HG03432 (cell line): ENCODE measurements around the gene TPD52L1.

ENCODE experiments used
- ATAC-seq: cut with Tn5 transposase; IDR thresholded peaks from one replicate; pipeline ENCODE4 v1.9.1; 2021; ENCODE audit warnings: mild to moderate bottlenecking, moderate library complexity; ENCODE audit not compliant: unreplicated experiment

Gene TPD52L1

DNA sequence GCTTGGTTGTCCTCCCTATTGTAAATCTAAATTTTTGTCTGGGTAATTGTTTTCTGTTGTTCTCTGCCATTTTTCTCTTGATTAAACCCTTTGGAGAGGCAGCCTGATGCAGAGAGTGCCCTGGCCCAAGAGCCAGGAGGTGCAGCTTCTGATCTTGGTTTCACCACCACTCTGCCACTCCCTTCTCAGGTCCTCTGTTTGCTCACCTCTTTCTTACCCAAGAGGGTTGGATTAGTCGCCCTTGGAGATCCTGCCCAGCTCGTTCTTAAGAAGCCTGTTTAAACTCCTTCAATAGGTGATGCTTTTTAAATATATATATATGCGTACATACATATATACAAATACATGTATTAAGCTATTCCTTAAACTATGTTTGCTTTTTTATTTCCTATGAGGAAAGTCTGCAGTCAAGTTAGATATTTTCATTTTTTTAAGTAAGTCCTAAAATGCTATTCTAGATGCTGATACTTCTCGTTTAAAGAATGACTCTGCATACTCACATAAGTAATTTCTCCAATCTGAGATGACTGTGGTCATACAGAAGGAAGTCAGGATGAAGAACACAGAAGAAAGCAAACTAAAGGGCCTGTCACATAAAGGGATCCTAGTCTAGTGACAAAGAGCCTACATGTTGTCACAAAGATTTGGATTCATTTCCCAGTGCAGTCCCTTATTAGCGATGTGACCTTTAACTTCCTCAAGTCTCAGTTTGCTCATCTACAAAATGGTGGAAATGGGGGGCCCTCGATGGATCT is 19.9 kb downstream of the TPD52L1 start:
- no peak for ATAC-seq

DNA sequence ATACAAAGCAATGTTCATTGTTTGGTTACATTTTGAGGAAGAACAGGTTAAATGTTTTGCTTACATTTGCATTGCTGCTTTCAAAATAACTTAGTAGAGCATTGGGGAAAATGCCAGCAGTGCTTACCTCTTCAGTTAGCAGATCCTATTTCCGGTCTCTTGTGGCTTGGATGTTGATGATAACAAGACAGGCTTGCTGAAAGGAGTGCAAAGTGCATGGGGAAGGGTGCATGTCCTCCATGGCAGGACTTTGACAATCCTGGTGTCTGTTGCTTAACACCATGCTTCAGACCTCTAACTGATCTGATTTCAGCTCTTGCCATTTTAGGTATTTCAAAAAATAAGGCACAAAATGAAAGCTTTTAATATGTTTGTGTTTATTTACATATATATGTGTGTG is 21.1 kb downstream of the TPD52L1 start:
- no peak for ATAC-seq

DNA sequence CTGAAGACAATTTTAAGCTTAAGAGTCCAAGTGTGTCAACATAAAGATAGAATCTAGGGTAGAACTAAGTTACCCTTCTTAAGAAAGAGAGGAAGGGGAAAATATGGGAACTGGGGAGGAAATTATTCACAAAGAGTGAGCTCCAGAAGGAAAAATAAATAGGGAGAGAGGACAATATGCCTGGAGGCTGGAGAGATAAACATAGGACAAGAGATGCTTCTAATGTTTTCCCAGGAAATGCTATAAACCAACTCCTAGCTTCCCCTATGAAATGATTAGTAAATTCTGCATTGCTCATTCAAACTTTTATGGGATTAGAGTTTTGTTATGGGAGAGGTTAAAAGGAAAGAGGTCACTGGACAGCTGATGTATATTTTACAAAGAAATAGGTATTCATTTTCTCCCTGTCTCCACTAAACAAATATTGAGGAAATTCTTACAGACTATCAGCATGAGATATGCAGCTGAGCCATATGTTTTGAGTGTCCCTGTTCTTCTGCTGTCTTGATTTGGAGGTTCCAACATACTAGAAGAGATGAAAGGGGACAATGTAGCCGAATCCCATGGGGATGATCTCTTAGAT is 22.0 kb downstream of the TPD52L1 start:
- ATAC-seq: no peak

DNA sequence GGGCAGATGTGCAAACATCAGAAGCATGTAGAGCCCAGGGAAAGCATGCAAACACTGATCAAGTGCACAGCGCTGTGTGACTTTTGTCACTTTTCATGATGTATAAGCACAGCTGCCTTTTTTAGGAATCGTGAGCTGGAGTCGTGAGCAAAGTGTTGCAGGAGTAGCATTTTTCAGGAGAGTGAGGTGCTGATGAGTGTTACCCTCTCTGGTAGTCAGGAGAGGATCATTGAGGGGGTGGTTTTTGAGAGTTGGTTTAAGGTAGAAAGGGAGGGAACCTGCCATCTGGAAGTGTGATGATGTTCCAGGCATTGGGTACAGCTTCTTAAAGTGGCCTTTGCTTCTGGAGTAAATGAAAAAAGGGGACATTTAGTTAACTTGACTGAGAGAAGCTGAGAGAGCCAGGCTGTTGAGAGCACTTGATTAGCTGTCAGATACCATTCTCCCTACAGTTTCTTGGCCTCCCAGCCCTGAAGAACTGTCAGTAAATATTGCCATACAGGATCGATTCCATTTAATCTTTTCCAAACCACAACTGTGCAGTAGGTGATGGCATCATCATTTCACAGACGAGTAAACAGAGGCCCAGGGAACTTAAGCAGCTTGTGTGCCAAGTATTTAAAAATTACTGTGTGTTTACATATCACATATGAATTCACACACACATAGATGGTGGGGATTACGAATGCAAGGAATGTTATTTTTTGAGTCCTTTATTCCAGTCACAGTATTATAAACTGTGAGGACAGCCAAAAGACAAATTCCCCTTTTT is 28.9 kb downstream of the TPD52L1 start:
- ATAC-seq: no peak

DNA sequence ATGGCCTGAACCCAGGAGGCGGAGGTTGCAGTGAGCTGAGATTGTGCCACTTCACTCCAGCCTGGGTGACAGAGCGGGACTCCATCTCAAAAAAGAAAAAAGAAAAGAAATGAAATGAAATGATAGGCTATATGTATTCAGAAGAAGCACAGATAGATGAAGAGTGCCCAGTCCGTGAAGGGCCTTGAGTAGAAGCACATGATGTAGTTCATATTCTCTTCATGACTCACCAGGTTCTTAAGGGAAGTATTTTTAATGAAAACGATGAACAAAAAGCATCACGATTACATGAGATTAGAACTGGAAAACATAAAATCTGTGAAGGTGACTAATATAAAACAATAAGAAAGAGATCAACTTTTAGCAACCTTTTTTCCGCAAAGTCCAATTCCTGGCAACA is 29.8 kb downstream of the TPD52L1 start:
- no peak for ATAC-seq

DNA sequence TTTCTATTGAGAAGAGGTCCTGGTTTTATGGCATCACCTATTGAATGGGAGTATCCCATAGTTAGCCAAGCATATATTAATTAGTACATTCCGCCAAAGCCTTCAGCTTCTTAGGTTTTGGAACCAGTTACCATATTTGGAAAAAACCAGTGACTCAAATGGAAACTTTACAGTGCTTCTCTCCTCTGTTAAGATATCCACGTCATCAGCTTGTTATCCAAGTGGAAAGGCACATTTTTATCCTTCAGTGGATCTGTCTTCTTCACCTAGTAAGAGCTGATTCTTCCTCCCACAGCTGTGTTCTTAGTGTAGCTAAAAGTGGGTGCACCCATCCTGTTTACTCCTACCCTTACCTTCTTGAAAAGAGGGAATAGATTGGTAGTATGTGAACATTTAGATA is 34.5 kb downstream of the TPD52L1 start:
- no peak for ATAC-seq

DNA sequence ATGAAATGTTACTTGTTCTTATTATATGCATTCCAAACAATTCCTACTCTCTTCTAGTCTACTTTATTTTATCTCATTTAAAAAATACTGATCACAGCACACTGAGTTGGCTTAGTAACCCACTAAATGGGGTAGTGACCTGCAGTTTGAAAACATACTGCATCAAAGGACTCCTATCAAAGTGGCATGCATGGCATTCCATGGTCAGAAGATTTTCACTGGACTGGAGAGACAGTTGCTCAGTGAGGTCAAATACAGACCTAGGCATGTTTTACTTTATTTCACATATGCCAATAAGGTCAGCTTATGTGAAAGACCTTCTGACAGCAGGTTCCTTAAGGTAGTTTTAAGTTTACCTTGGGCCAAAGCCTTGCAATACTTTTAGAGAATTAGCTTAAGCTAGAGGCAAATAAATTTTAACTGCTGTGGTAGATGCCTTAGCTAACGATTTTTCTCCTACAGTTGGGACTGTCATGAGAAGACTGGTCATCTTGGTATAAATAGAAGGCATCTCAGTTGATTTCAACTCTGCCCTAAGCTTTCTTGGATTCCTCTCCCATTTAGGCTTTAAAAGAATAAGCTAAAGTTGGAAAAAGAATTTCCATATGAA is 35.1 kb downstream of the TPD52L1 start:
- no peak for ATAC-seq

DNA sequence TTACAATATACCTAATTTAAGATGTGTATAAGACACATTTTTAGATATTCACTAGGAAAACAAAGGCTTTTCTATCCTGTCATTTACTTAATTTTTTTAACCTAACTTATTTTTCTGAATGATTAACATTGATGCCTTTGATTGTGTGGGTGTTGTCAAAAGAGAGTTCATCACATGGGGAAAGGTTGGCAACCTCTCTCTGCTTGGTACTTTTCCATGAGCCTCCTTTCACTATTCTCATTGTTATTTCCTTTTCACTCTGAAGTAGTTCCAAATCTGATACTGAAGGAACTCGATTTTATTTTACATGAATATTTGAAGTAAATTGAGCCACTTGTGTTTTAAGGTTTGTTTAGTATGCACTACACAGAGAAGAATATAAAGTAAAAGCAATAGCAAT is 35.9 kb downstream of the TPD52L1 start:
- no peak for ATAC-seq

DNA sequence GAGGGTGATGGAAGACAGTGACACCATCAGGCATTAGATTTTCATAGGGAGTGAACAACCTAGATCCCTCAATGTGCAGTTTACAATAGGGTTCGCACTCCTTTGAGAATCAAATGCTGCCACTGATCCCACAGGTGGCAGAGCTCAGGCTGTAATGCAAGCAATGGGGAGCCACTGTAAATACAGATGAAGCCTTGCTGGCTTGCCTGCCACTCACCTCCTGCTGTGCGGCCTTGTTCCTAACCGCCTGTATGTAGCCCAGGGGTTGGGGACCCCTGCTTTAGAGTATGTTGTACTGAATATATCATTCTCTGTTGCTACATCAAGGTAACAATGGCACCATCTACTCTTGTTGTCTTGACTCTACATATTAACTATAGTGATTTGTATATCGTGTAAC is 37.1 kb downstream of the TPD52L1 start:
- no peak for ATAC-seq

DNA sequence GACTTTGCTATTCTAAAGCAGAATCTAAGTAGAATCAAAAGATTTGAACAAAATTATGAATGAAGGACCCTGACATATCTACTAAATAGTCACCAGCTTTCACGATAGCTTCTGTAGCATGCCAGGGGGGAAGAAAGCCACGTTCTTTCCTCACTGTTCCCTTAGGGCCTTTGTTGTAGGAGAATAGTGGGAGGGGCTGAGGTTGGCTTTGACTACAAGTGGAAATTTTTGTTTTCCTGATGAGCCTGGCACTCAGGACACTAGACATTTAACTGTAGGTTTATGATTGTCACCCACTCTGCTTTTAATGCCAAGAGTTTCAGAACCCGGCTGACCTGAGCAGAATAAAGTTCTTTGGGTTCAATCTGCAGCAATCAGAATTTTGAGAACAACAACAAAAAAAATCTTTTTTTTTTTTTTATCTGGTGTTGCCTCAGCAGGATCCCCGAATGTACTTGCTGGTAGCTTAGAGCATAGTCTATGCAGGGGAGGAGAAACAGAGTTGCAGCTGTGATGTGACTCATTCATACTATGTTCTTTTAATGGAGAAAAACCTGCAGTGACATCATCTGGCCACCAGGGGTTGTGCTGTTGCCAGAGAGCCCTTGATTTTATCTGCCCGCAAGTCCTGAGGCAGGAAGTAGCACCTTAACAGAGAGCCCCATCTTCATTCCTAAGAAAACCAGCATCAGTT is 38.5 kb downstream of the TPD52L1 start:
- ATAC-seq: peak; percentile 97

DNA sequence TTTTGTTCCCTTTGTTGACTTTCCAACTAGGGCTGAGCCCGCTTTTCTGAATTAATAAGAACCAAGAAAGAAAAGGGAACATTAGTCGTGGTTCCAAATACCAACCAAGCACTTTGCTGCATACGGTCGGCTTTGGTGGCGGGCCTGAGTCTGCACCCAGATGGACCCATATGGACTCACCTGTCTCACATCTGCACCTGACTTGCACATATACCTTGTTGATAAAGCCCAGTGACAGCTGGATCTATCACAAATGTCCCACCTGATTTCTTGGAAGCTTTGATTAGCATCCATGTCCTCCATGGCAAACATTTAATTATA is 39.0 kb downstream of the TPD52L1 start:
- ATAC-seq: peak; percentile 4

DNA sequence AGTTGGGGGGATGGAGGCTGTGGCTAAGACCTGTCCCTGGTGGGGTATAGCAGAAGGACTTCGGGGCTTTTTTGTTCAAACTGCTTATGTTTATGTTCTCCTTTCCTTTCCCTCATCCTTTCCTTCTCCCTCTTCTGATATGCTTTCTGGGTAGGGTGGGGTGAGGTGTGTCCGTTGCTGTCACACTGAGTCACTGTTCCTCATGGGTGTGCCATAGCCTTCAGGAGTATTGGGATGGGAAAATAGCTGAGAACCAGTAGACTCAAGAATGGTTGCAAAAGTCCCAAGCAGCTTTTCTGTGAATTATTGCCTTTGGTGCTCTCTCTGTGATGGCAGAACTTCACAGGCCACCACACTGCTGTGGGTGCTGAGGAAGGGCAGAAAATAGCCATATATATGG is 39.6 kb downstream of the TPD52L1 start:
- ATAC-seq: no peak

DNA sequence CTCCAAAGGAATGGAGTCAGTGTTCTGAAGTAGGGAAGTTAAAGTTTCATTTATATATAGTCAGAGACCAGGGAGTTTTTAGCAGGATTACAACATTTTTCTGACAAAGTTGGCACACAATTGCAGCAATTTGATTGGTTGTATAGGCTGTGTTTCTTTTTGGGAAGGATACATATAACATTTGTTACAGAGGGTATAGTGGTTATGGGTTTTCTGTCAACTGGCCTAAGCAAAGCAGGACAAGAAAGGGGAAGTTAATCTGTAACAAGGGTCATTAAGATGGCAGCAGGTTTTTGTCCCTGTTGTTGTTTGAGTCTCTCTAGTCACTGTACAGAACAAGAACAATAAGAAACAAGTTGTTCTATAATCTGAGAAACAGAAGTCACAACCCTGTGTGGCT is 41.4 kb downstream of the TPD52L1 start:
- ATAC-seq: no peak

DNA sequence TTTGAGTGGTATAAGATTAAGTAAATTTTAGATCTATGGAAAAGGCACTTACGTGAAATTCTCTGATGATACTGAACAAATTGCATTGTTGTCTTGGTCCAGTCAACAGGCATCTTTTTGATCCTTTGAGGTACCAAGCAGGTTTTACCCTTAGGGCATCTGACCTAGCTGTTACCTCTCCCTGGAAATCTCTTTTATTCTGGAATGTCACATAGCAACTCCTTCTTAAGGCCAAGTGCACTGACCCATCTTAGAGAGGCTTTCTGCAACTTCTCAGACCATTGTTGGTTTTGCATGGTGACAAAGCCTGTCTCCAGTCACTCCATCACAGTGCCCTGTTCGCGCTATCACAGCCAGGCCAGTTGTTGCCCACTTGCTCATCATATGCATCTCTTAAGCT is 42.0 kb downstream of the TPD52L1 start:
- ATAC-seq: no peak

DNA sequence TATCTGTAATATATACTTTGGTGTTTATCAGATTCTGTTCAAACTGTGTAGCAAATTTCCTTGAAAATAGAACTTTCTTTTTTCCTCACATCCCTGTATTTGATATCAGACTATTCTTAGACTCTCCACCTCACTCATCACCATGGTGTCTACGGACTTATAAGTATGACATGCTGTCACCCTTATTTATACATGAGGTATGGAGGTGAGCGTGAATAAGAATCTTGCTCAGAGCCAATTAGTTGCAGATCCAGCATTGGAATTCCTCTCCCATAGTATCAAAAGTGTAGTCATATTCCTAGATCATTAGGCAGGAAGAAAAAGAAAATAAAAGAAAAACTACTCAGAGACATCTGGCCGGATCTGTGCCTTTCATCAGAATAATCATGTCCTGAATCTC is 43.0 kb downstream of the TPD52L1 start:
- ATAC-seq: no peak

DNA sequence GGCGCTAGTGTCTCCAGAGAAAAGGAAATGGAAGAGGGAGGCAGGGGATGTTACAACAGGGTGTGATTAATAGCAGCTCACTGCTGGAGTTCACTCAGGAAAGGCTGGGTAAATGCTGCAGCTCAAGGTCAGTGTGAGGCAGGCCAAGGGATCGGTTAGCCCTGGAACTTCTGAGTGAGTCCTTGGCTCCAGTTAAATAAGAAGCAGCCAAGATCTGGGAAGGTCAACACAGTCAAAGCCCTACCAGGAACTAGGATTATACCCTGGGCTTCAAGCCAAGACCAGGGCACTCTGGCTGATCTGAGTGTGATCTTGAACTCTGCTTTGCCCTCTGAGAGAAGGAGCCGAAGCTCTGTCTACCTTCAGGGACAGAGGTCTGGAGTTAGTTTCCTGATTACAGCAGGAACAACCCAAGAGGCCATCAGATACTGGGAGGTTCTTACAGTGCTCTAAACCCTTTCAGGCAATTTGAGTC is 44.3 kb downstream of the TPD52L1 start:
- no peak for ATAC-seq

DNA sequence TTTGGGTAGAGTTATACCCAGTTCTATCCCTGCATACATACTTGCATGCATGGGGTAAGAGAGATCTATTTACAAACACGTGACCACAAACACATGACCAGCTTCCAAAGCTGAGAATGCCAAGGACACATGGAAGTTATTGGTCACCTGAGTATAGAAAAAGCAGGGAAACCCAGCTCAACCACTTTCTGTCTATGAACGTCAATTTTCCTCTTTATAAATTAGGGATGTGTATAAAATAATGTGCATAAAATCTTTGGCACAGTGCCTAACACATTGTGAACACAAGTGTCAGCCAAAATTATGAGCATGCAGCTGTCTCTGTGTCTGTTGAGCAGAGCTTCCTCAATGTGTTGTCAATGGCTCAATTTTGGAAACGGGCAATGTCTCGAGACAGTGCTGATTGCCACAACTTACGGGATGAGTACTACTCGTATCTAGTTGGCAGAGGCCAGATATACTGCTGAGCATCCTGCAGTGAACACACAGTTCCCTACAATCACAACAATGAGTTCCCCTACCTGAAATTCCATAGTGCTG is 44.9 kb downstream of the TPD52L1 start:
- no peak for ATAC-seq

DNA sequence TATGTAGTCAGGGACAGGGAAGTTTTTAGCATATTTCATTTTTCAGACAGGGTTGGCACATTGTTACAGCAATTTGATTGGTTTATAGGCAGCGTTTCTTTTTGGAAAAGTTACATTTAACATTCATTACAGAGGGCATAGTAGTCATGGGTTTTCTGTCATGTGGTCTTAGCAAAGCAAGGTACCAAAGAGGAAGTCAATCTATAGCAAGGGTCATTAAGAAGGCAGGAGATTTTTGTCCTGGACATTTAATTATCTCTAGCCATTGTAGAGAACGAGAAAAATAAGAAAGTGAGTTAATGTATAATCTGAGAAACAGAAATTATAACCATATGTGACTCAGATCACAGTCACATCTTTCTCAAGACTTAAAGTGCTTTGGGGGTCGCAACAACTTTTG is 47.4 kb downstream of the TPD52L1 start:
- no peak for ATAC-seq

DNA sequence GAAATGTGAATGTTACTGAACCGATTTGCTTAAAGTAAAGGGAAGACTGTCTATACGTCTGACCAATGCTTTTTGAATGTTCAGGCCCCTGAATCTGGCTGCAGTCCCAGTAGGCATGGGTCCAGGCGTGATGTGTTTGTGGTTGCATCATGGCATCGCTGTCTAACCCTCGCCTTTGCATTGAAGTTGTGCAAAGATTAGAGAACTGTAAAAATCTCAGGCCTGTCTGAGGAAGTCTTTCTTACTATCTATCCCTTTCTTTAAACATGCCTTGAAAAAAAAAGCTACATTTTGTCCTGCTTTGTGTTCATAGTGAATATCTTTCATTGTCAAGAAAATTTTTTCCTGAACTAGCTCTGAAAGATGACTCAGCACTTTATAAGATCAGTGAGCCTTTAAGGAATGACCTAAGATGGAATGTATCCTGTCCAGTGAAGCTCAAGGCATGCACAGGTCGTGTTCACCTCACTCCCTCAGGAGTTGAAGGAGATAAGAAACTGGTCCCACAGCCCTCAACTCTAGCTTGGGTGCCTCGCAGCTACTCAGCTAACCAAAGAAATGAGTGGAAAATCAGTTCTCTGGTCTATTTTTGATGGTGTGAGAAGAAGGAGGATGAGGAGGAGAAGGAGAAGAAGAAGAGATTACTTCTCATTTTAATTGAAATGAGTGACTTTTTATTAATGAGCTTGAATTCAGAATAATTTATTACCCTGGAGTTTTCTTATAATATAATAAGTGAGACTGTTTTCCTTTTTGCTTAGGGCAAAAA is 48.6 kb downstream of the TPD52L1 start:
- ATAC-seq: no peak

DNA sequence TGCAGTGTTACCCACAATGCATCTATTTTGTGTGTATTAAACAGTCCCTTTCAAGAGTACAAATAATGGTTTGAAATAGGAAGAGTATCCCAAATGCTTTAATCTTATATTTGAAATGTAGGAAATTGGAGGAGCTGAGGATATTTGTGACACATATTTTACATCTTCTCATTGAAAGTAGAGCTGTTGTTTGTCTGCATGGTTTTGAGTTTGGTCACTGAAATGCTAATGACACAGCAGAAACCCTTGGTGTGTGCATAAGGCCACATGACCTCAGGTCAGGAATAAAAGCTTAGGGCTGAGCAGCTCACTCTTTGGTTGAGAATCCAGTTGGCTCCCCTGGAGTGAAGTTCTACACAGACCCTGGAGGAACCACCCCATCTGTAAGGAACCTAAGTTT is 49.8 kb downstream of the TPD52L1 start:
- no peak for ATAC-seq
